SK-N-SH (cell line): ENCODE data around the gene PPM1L. TPM values are rescaled to one million over a fixed set of nuclear protein-coding genes. Genes with fewer than 3 reads are reported as not detected.

Source experiments
- CTCF ChIA-PET: fragments of 300-600, 350-600 bp; formaldehyde crosslinking; extraction: SDS; loops from one replicate; lab custom pipeline; 2021; lab: Yijun Ruan, JAX
- POLR2A ChIA-PET: fragments of 350-600 bp; sonication (Branson Sonifier 250); formaldehyde crosslinking; extraction: SDS; loops from one replicate; lab custom pipeline; 2020; ENCODE audit warnings: antibody characterized with exemption, inconsistent platforms; lab: Yijun Ruan, JAX
- DNase-seq: peaks from one replicate; pipeline ENCODE4 v3.0.0; 2012
- H2AFZ ChIP-seq: fragments of 200-600 bp; sonication (generic); 2 replicates; pipeline ENCODE4 v1.8.1; 2016; ENCODE audit warnings: antibody characterized with exemption, mild to moderate bottlenecking, low read depth
- H3F3A ChIP-seq: fragments of 200-600 bp; sonication (generic); replicated peaks from 2 replicates; pipeline ENCODE3; 2016; ENCODE audit warnings: antibody characterized with exemption, mild to moderate bottlenecking; ENCODE audit not compliant: insufficient read depth
- H3K27ac ChIP-seq, 2 experiments: fragments of 200-500 bp in 1 of 2; fragments of 200-600 bp in 1 of 2; sonication (Bioruptor generic) in 1 of 2; sonication (generic), shearing (Covaris generic) in 1 of 2; 2 replicates each; pipeline versions ENCODE4 v1.5.1 to v1.6.1; 2014 to 2016; ENCODE audit warnings: low read depth in 2 of 2, inconsistent platforms in 1 of 2, low read length in 1 of 2, mild to moderate bottlenecking in 1 of 2, mixed read lengths in 1 of 2
- H3K27me3 ChIP-seq: fragments of 200-600 bp; sonication (generic), shearing (Covaris generic); 2 replicates; pipeline ENCODE4 v1.6.1; 2016; ENCODE audit warnings: mixed run types; ENCODE audit not compliant: insufficient read depth
- H3K36me3 ChIP-seq, 2 experiments: fragments of 200-500 bp in 1 of 2; fragments of 200-600 bp in 1 of 2; sonication (Bioruptor generic) in 1 of 2; sonication (generic) in 1 of 2; replicated peaks in 1 of 2; 2 replicates each; pipeline versions ENCODE3 to v1.5.1; 2014 to 2016; ENCODE audit warnings: low read length in 1 of 2, mild to moderate bottlenecking in 1 of 2; ENCODE audit not compliant: insufficient read depth in 2 of 2, control insufficient read depth in 1 of 2
- H3K4me1 ChIP-seq, 2 experiments: fragments of 200-500 bp in 1 of 2; fragments of 200-600 bp in 1 of 2; sonication (Bioruptor generic) in 1 of 2; sonication (generic), shearing (Covaris generic) in 1 of 2; 2 replicates each; pipeline versions ENCODE4 v1.5.1 to v1.6.1; 2014 to 2016; ENCODE audit warnings: low read depth in 1 of 2, low read length in 1 of 2, mixed run types in 1 of 2; ENCODE audit not compliant: insufficient read depth in 2 of 2, control insufficient read depth in 1 of 2
- H3K4me2 ChIP-seq: fragments of 200-600 bp; sonication (generic), shearing (Covaris generic); 2 replicates; pipeline ENCODE4 v1.6.1; 2017; ENCODE audit warnings: mixed run types
- H3K4me3 ChIP-seq, 2 experiments: fragments of 200-500 bp in 1 of 2; fragments of 200-600 bp in 1 of 2; sonication (Bioruptor generic) in 1 of 2; sonication (generic), shearing (Covaris generic) in 1 of 2; 2 replicates each; pipeline versions ENCODE4 v1.5.1 to v1.8.1; 2014 to 2016; ENCODE audit warnings: low read depth in 2 of 2, inconsistent platforms in 1 of 2, low read length in 1 of 2, mild to moderate bottlenecking in 1 of 2, mixed read lengths in 1 of 2, moderate library complexity in 1 of 2
- H3K79me2 ChIP-seq: fragments of 200-600 bp; sonication (generic); 2 replicates; pipeline ENCODE4 v1.8.1; 2017; ENCODE audit warnings: mild to moderate bottlenecking; ENCODE audit not compliant: insufficient read depth
- H3K9ac ChIP-seq: fragments of 200-600 bp; sonication (generic); 2 replicates; pipeline ENCODE4 v1.6.1; 2017; ENCODE audit warnings: mixed run types
- H3K9me2 ChIP-seq: fragments of 200-600 bp; sonication (generic); 2 replicates; pipeline ENCODE4 v1.6.1; 2017; ENCODE audit warnings: mixed run types
- H3K9me3 ChIP-seq: fragments of 200-600 bp; sonication (generic); 2 replicates; pipeline ENCODE4 v1.6.1; 2017; ENCODE audit warnings: mixed run types, mild to moderate bottlenecking, moderate library complexity
- H4K20me1 ChIP-seq: fragments of 200-600 bp; sonication (generic); 2 replicates; pipeline ENCODE4 v1.6.1; 2017; ENCODE audit warnings: mild to moderate bottlenecking, mixed run types; ENCODE audit not compliant: insufficient read depth
- EZH2phosphoT487 ChIP-seq: fragments of 200-600 bp; sonication (generic); IDR thresholded peaks from 2 replicates; pipeline ENCODE4 v1.6.1; 2017; ENCODE audit warnings: low read depth, mixed run types, mild to moderate bottlenecking, antibody characterized with exemption, moderate library complexity, borderline replicate concordance
- FOSL2 ChIP-seq: IDR thresholded peaks from 2 replicates; pipeline ENCODE4 v1.4.0; 2012; ENCODE audit warnings: low read depth, mild to moderate bottlenecking, moderate library complexity, borderline replicate concordance
- FOXM1 ChIP-seq: IDR thresholded peaks from 2 replicates; pipeline ENCODE4 v1.4.0; 2012; ENCODE audit warnings: low read depth, mild to moderate bottlenecking
- GATA2 ChIP-seq: sonication (generic); formaldehyde crosslinking; IDR thresholded peaks from 2 replicates; pipeline ENCODE4 v1.5.0; 2020; ENCODE audit warnings: mild to moderate bottlenecking, missing genetic modification reagents
- JUND ChIP-seq: IDR thresholded peaks from 2 replicates; pipeline ENCODE4 v1.4.0; 2012
- MAX ChIP-seq: IDR thresholded peaks from 2 replicates; pipeline ENCODE4 v1.4.0; 2012; ENCODE audit warnings: low read depth
- MEF2A ChIP-seq: IDR thresholded peaks from 2 replicates; pipeline ENCODE4 v1.4.0; 2012; ENCODE audit warnings: low read depth, borderline replicate concordance
- MXI1 ChIP-seq: IDR thresholded peaks from 2 replicates; pipeline ENCODE4 v1.6.1; 2012; ENCODE audit warnings: mild to moderate bottlenecking, low read depth, low read length, improper control_type of control experiment
- NRF1 ChIP-seq: IDR thresholded peaks from 2 replicates; pipeline ENCODE4 v1.6.1; 2012; ENCODE audit warnings: low read depth, mild to moderate bottlenecking, low read length
- RAD21 ChIP-seq: IDR thresholded peaks from 2 replicates; pipeline ENCODE4 v1.6.1; 2012; ENCODE audit warnings: mild to moderate bottlenecking, low read length
- REST ChIP-seq: IDR thresholded peaks from 2 replicates; pipeline ENCODE4 v1.6.1; 2012; ENCODE audit warnings: mild to moderate bottlenecking, low read depth, low read length, moderate library complexity
- RXRA ChIP-seq: IDR thresholded peaks from 2 replicates; pipeline ENCODE4 v1.4.0; 2012; ENCODE audit warnings: low read depth, mild to moderate bottlenecking, borderline replicate concordance
- SIN3A ChIP-seq: IDR thresholded peaks from 2 replicates; pipeline ENCODE4 v1.6.1; 2012; ENCODE audit warnings: low read depth, mild to moderate bottlenecking, low read length, moderate library complexity, borderline replicate concordance
- YY1 ChIP-seq: IDR thresholded peaks from 2 replicates; pipeline ENCODE4 v1.4.0; 2012; ENCODE audit warnings: low read depth, mild to moderate bottlenecking
- WGBS: methylation state at CpG from one replicate; pipeline ENCODE4 v1.1.6; 2017; ENCODE audit warnings: low lambda C conversion rate; 5-methylcytosine and 5-hydroxymethylcytosine counted together
- polyA plus RNA-seq, 3 experiments: library from polyadenylated mRNA; depleted of rRNA; stranded (reverse); fragments of >200 nt; gene quantifications; 2 replicates each; pipeline ENCODE4 v1.2.3, GENCODE V29; 2012
- TF ChIP-seq, protein P1 (sequence below): fragments of 200-600 bp; sonication (generic); IDR thresholded peaks from 2 replicates; pipeline ENCODE4 v1.6.1; 2017; ENCODE audit warnings: antibody characterized with exemption, mild to moderate bottlenecking, moderate library complexity
- TF ChIP-seq, protein P2 (sequence below): IDR thresholded peaks from 2 replicates; pipeline ENCODE4; 2012
- TF ChIP-seq, protein P3 (sequence below): fragments of 150-350 bp; IDR thresholded peaks from 2 replicates; pipeline ENCODE4 v1.6.1; 2017; ENCODE audit warnings: antibody characterized with exemption, low read length, low read depth, borderline replicate concordance
- TF ChIP-seq, protein P4 (sequence below): IDR thresholded peaks from 2 replicates; pipeline ENCODE4 v1.4.0; 2012; ENCODE audit warnings: low read depth, borderline replicate concordance

Gene PPM1L
- polyA plus RNA-seq, 1 of the 3 experiments (the other 2 are of a cell fraction), result 0.16 TPM

- no peak for DNase-seq
- ChIA-PET POLR2A (no interaction called here), CTCF (no interaction called here)
Observed at GRCh38 chr3:160792540-160792939, 36.5 kb downstream of the PPM1L start.

DNA sequence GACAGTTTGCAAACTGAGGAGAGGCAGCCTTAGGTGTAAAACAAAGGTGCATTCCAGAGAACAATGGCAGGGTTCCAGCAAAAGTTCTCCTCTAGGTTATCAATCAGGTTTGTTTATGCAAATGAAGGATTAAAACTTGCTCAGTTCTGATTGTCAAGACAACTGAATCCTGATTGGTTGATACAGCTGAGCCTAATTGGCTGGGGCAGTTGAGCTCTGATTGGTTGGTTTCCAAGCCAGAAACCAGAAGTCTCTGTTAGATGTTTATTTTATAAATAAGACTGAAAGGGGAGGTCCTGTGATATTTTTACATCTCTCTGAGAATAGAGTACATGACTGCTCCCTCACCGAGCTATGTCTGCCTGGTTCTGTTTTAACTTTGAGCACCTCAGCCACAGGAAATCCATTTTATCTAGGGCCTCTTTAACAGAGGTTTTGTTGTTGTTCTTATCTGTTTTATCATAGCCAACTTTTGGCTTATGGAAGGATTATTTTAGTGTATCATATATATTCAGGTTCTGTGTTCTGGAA, 37.8 kb downstream of the PPM1L start:
- no peak overlapping the region for H3K4me2 ChIP-seq
- H3K9me2 ChIP-seq, result no peaks in the 10 kb centered on the region
- no peak overlapping the region for H3K4me3 ChIP-seq
- POLR2A ChIA-PET, result no interaction called here
- H3K9me3 ChIP-seq, result no peaks in the 10 kb centered on the region
- no peaks in the 10 kb centered on the region for H4K20me1 ChIP-seq
- no peak overlapping the region for H3K27ac ChIP-seq
- no peaks in the 10 kb centered on the region for H3K27me3 ChIP-seq
- H3K4me1 ChIP-seq, result no peaks in the 10 kb centered on the region; a peak in 1 of 4 replicates
- no peak overlapping the region for H2AFZ ChIP-seq
- no peak overlapping the region for H3K9ac ChIP-seq
- CTCF ChIA-PET, result no interaction called here
- DNase-seq, result no peak
- no peaks in the 10 kb centered on the region for H3K79me2 ChIP-seq
- H3K36me3 ChIP-seq, result no peaks in the 10 kb centered on the region
- WGBS, result 45% methylated on average over 1 of the region's 1 CpG
- no peaks in the 10 kb centered on the region for H3F3A ChIP-seq
- TF ChIP-seq RAD21 (no peak), EZH2phosphoT487 (no peak), REST (no peak), MAX (no peak), GATA2 (CRISPR knock-in tag) (no peak), YY1 (no peak), FOSL2 (no peak), JUND (no peak), FOXM1 (no peak), MXI1 (no peak), RXRA (no peak)
- TF ChIP-seq, protein P1, sequence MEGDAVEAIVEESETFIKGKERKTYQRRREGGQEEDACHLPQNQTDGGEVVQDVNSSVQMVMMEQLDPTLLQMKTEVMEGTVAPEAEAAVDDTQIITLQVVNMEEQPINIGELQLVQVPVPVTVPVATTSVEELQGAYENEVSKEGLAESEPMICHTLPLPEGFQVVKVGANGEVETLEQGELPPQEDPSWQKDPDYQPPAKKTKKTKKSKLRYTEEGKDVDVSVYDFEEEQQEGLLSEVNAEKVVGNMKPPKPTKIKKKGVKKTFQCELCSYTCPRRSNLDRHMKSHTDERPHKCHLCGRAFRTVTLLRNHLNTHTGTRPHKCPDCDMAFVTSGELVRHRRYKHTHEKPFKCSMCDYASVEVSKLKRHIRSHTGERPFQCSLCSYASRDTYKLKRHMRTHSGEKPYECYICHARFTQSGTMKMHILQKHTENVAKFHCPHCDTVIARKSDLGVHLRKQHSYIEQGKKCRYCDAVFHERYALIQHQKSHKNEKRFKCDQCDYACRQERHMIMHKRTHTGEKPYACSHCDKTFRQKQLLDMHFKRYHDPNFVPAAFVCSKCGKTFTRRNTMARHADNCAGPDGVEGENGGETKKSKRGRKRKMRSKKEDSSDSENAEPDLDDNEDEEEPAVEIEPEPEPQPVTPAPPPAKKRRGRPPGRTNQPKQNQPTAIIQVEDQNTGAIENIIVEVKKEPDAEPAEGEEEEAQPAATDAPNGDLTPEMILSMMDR, result no peak

More at GRCh38 chr3:160792540-160792939, 36.5 kb downstream of the PPM1L start:
- Histone ChIP-seq H3K4me3 (no peak overlapping the region), H3F3A (no peaks in the 10 kb centered on the region), H3K9me3 (no peaks in the 10 kb centered on the region), H3K4me2 (no peak overlapping the region), H3K36me3 (no peaks in the 10 kb centered on the region), H3K4me1 (no peaks in the 10 kb centered on the region; a peak in 1 of 4 replicates), H3K9ac (no peak overlapping the region), H3K79me2 (no peaks in the 10 kb centered on the region), H4K20me1 (no peaks in the 10 kb centered on the region), H2AFZ (no peak overlapping the region), H3K27ac (no peak overlapping the region), H3K27me3 (no peaks in the 10 kb centered on the region), H3K9me2 (no peaks in the 10 kb centered on the region)
- TF ChIP-seq, protein P2, sequence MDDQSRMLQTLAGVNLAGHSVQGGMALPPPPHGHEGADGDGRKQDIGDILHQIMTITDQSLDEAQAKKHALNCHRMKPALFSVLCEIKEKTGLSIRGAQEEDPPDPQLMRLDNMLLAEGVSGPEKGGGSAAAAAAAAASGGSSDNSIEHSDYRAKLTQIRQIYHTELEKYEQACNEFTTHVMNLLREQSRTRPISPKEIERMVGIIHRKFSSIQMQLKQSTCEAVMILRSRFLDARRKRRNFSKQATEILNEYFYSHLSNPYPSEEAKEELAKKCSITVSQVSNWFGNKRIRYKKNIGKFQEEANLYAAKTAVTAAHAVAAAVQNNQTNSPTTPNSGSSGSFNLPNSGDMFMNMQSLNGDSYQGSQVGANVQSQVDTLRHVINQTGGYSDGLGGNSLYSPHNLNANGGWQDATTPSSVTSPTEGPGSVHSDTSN, result no peak
- TF ChIP-seq MEF2A, result no peak
- TF ChIP-seq NRF1, result no peak
- no peak for TF ChIP-seq MXI1
- no peak for TF ChIP-seq SIN3A
- TF ChIP-seq, protein P3, sequence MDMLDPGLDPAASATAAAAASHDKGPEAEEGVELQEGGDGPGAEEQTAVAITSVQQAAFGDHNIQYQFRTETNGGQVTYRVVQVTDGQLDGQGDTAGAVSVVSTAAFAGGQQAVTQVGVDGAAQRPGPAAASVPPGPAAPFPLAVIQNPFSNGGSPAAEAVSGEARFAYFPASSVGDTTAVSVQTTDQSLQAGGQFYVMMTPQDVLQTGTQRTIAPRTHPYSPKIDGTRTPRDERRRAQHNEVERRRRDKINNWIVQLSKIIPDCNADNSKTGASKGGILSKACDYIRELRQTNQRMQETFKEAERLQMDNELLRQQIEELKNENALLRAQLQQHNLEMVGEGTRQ, result no peak
- TF ChIP-seq, protein P4, sequence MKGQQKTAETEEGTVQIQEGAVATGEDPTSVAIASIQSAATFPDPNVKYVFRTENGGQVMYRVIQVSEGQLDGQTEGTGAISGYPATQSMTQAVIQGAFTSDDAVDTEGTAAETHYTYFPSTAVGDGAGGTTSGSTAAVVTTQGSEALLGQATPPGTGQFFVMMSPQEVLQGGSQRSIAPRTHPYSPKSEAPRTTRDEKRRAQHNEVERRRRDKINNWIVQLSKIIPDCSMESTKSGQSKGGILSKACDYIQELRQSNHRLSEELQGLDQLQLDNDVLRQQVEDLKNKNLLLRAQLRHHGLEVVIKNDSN, result no peak
- WGBS, result 20% methylated on average over 2 of the region's 2 CpGs
